Neutrophil (primary cell): ENCODE results near the gene EPHA10.

Source experiments
- H3K27ac ChIP-seq: fragments of 200-600 bp; sonication (generic); 2 replicates; pipeline ENCODE4 v1.5.1; 2016; ENCODE audit warnings: mild to moderate bottlenecking, moderate library complexity
- H3K27me3 ChIP-seq: fragments of 200-600 bp; sonication (generic); 2 replicates; pipeline ENCODE4 v1.6.0; 2016; ENCODE audit warnings: mild to moderate bottlenecking
- H3K36me3 ChIP-seq: fragments of 200-600 bp; sonication (generic); 2 replicates; pipeline ENCODE4 v1.5.1; 2017
- H3K4me1 ChIP-seq, 2 experiments: fragments of 200-600 bp in 1 of 2; sonication (generic) in 1 of 2; 1 replicate in 1 of 2; 2 replicates in 1 of 2; pipeline versions ENCODE4 v1.5.1 to v1.6.1; 2013 to 2016; ENCODE audit warnings: low read depth in 1 of 2, low read length in 1 of 2, mild to moderate bottlenecking in 1 of 2, moderate library complexity in 1 of 2; ENCODE audit not compliant: control insufficient read depth in 1 of 2, insufficient read depth in 1 of 2
- H3K4me3 ChIP-seq, 2 experiments: fragments of 200-600 bp in 1 of 2; sonication (generic) in 1 of 2; 1 replicate in 1 of 2; 2 replicates in 1 of 2; pipeline ENCODE4 v1.5.1; 2013 to 2016; ENCODE audit warnings: low read depth in 1 of 2, low read length in 1 of 2, mild to moderate bottlenecking in 1 of 2, moderate library complexity in 1 of 2
- H3K9me3 ChIP-seq: fragments of 200-600 bp; sonication (generic); 2 replicates; pipeline ENCODE4 v1.5.1; 2016
- TF ChIP-seq, protein P1 (sequence below): fragments of 200-600 bp; sonication (generic); IDR thresholded peaks from 2 replicates; pipeline ENCODE4 v1.5.1; 2016; ENCODE audit warnings: antibody characterized with exemption

EPHA10 gene

DNA sequence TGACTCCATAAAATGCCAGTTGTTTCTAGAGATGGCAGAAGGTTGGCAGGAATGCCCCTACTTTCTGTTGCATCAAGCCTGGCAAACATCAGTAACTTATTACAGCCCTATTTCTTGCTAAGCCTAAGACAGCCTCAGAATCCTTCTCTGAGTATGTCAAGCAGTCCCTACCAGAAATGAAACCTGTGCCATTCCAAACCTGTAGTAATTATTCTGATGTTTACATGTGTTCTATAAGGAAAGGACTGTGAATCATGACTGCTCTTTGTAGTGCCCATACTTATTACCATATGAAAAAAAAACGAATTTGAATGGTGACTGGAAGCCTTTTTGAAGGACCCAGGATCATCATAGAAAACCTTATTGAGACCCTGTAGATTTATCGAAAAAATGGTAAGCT lies 67.2 kb downstream of the EPHA10 start:
- TF ChIP-seq, protein P1, sequence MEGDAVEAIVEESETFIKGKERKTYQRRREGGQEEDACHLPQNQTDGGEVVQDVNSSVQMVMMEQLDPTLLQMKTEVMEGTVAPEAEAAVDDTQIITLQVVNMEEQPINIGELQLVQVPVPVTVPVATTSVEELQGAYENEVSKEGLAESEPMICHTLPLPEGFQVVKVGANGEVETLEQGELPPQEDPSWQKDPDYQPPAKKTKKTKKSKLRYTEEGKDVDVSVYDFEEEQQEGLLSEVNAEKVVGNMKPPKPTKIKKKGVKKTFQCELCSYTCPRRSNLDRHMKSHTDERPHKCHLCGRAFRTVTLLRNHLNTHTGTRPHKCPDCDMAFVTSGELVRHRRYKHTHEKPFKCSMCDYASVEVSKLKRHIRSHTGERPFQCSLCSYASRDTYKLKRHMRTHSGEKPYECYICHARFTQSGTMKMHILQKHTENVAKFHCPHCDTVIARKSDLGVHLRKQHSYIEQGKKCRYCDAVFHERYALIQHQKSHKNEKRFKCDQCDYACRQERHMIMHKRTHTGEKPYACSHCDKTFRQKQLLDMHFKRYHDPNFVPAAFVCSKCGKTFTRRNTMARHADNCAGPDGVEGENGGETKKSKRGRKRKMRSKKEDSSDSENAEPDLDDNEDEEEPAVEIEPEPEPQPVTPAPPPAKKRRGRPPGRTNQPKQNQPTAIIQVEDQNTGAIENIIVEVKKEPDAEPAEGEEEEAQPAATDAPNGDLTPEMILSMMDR: no peak
- H3K4me1 ChIP-seq: peaks cover 3 to 6% of the 10 kb centered on the region in 2 experiments
- no peaks in the 10 kb centered on the region for H3K9me3 ChIP-seq
- no peak overlapping the region for H3K4me3 ChIP-seq
- no peak overlapping the region for H3K27ac ChIP-seq
- no peaks in the 10 kb centered on the region for H3K27me3 ChIP-seq
- H3K36me3 ChIP-seq: peaks cover 67% of the 10 kb centered on the region

DNA sequence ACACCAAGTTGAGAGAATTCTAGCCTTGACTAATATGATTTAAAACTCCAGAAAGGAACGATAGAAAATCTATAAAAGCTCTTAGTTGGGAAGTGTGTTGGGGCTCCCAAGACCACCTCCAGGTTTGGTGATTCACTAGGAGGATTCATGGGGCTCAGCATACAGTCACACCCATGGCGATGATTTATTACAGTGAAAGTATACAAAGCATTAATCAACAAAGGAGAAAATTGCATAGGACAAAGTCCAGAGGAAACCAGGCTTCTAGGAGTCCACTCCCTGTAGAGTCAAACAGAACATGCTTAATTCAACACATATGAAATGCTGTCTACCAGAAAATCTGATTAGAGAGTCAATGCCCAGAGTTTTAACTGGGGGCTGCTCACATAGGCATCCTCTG lies 67.8 kb downstream of the EPHA10 start:
- peaks cover 6 to 7% of the 10 kb centered on the region in 2 experiments for H3K4me1 ChIP-seq
- no peaks in the 10 kb centered on the region for H3K27me3 ChIP-seq
- TF ChIP-seq, protein P1: no peak
- H3K4me3 ChIP-seq: no peak overlapping the region
- H3K27ac ChIP-seq: no peak overlapping the region
- peaks cover 61% of the 10 kb centered on the region for H3K36me3 ChIP-seq
- no peaks in the 10 kb centered on the region for H3K9me3 ChIP-seq

- TF ChIP-seq, protein P1: no peak
Measured at GRCh38 chr1:37692834-37693175, 72.1 kb downstream of the EPHA10 start.

DNA sequence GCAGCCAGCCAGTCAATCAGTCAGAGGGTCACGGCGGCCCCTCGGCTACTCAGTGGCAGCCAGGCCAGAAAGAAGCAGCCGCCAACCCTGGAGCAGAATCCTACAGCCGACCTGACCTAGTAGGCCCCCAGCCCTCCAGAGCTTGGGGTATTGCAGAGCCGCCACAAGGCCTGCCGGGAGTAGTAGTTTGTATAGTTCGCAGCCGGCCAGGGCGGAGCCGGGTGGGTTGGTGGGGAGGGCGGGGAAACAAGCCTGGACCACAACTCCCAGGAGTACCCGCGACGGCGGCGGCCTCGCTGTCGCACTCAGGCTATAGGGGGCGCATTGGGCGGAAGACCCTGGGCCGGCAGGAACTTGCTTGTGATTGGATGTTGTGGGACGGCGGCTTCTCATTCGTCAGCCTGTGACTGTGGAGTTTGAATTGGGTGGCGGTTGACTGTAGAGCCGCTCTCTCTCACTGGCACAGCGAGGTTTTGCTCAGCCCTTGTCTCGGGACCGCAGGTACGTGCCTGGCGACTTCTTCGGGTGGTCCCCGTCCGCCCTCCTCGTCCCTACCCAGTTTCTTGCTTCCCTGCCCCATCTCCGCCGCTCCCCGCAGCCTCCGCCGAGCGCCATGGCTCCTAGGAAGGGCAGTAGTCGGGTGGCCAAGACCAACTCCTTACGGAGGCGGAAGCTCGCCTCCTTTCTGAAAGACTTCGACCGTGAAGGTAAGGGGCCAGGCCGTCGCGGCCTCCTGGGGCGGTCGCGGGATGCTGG lies 72.7 kb downstream of the EPHA10 start, which contains the start of gene CDCA8:
CDCA8 (plus strand) TSS at position 439 of the 756 bp plus-strand sequence; CDS start at position 614, 175 bp downstream.
- Histone ChIP-seq H3K27ac (peak within 1 kb of the TSS; percentile 75), H3K9me3 (no peaks in the 10 kb centered on the region), H3K36me3 (peaks cover 15% of the 10 kb centered on the region), H3K4me3 (peak within 1 kb of the TSS; percentile 76 to 96), H3K27me3 (no peaks in the 10 kb centered on the region), H3K4me1 (peaks cover 33% of the 10 kb centered on the region in 2 experiments)
- TF ChIP-seq, protein P1: peak; percentile 78

More at GRCh38 chr1:37692834-37693175, 72.1 kb downstream of the EPHA10 start:
- Histone ChIP-seq H3K27me3 (no peaks in the 10 kb centered on the region), H3K9me3 (no peaks in the 10 kb centered on the region), H3K27ac (peak overlapping the region; percentile 75), H3K36me3 (peaks cover 21% of the 10 kb centered on the region), H3K4me1 (peaks cover 33% of the 10 kb centered on the region in 2 experiments), H3K4me3 (peak overlapping the region; percentile 76 to 96)

DNA sequence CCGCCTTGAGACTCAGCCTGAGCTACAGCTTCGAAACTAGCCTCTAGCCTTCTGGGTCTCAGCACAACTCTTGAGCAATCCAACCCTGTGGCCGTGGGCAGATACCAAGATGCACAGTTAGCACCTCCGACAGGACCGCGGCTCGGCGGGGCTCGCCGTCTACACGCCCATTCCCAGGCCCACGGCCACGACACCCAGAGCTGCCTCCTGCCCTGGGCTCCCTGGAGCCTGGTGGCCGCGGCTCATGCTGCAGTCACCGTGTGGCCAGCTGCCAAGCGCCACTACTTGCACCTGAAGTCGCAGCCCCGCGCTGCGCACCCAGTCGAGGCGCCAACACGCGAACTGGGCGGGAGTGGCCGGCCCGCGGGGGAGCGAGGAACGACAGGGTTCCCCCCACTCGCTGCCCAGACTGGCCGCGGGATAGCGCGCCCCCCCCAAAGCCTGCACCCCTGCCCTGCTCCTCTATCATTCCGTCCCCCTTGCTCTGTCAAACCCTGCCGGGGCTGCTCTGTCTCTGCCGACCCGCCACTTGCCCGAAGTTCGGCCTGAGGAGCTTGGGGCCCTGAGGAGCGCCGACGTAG lies 73.3 kb downstream of the EPHA10 start:
- H3K4me1 ChIP-seq: peaks cover 33% of the 10 kb centered on the region in 2 experiments
- peak overlapping the region; percentile 75 for H3K27ac ChIP-seq
- TF ChIP-seq, protein P1: no peak

More for the DNA sequence above, 73.3 kb downstream of the EPHA10 start:
- peaks cover 10% of the 10 kb centered on the region for H3K36me3 ChIP-seq
- no peaks in the 10 kb centered on the region for H3K27me3 ChIP-seq
- H3K4me3 ChIP-seq: peak overlapping the region; percentile 76 to 96
- no peaks in the 10 kb centered on the region for H3K9me3 ChIP-seq
